Heart right ventricle (tissue), 16 donors: ENCODE measurements around the gene FLACC1. TPM values are rescaled to one million over a fixed set of nuclear protein-coding genes. Genes with fewer than 3 reads are reported as not detected.

Source experiments
- ATAC-seq, 8 donors: fragments of 200-7000 bp; cut with Tn5 transposase; one replicate each; pipeline ENCODE4 v1.9.1; 2020; ENCODE audit warnings: mild to moderate bottlenecking in 8 of 8, moderate library complexity in 8 of 8, moderate number of reproducible peaks in 1 of 8
- DNase-seq, 2 donors: peaks; one replicate each; pipeline ENCODE4 v3.0.0-alpha.2; 2020
- H3K27ac ChIP-seq, 10 donors: fragments of 200-600 bp; sonication (generic) in 2 of 10; one replicate each; pipeline versions ENCODE4 v1.5.0 to v1.8.0; 2020 to 2022; ENCODE audit warnings: mild to moderate bottlenecking in 3 of 10
- H3K27me3 ChIP-seq, 7 donors: fragments of 200-600 bp; one replicate each; pipeline ENCODE4 v1.8.0; 2021 to 2022; ENCODE audit warnings: mild to moderate bottlenecking in 2 of 7
- H3K36me3 ChIP-seq, 9 donors: fragments of 200-600 bp; sonication (generic) in 1 of 9; one replicate each; pipeline versions ENCODE4 v1.5.0 to v1.8.0; 2020 to 2022; ENCODE audit warnings: mild to moderate bottlenecking in 2 of 9
- H3K4me1 ChIP-seq, 9 donors: fragments of 200-600 bp; sonication (generic) in 1 of 9; one replicate each; pipeline versions ENCODE4 v1.5.0 to v1.8.0; 2020 to 2022; ENCODE audit warnings: mild to moderate bottlenecking in 4 of 9
- H3K4me3 ChIP-seq, 10 donors: fragments of 200-600 bp; sonication (generic) in 2 of 10; one replicate each; pipeline versions ENCODE4 v1.5.0 to v1.8.0; 2020 to 2022; ENCODE audit warnings: mild to moderate bottlenecking in 7 of 10, moderate library complexity in 2 of 10
- H3K9me3 ChIP-seq, 11 donors: fragments of 200-600 bp in 10 of 11; sonication (generic) in 2 of 11; one replicate each; pipeline versions ENCODE4 v1.5.0 to v1.8.0; 2013 to 2022; ENCODE audit warnings: mild to moderate bottlenecking in 2 of 11, control low read depth in 1 of 11, moderate library complexity in 1 of 11
- WGBS, 2 donors: extraction: QIAGEN DNeasy Blood & Tissue Kit; methylation state at CpG; one replicate each; pipeline ENCODE4 v1.1.7; 2013; ENCODE audit warnings: inconsistent platforms in 1 of 2; 5-methylcytosine and 5-hydroxymethylcytosine counted together
- intact Hi-C, 10 donors: fragments of 100-400 bp; cut with DNase I; formaldehyde crosslinking; loops; one replicate each; pipeline versions ENCODE4 v1.11.1 to v1.14.2; 2022
- polyA plus RNA-seq, 2 donors: library from polyadenylated mRNA; stranded (reverse); fragments of 200-250 nt; gene quantifications; one replicate each; pipeline ENCODE4 v1.2.3, GENCODE V29; 2013
- total RNA-seq, 10 donors: library from RNA; stranded (reverse); fragmentation: NEBNext Ultra II Directional in 3 of 10; extraction: Animal tissue kit (Norgen Biotek cat#: 25700) in 3 of 10; gene quantifications; one replicate each; pipeline versions ENCODE4 v1.2.1 to v1.2.4, GENCODE V29; 2021 to 2023
- TF ChIP-seq, protein P1 (sequence below), 9 donors: fragments of 200-600 bp; sonication (generic) in 2 of 9; IDR thresholded peaks; one replicate each; pipeline versions ENCODE4 v1.5.0 to v1.8.0; 2021 to 2022; ENCODE audit warnings: antibody characterized with exemption in 9 of 9, mild to moderate bottlenecking in 5 of 9, moderate library complexity in 1 of 9
- donor health status: Arrhythmogenic right ventricular cardiomyopathy.
- donor health status: ischemic (EF 13 %, LVEDD 7.1; RV severe dilation, severe dysfunction).
- donor health status: healthy with polysubstance abuse.
- donor health status: DM: no; HTN: yes; CAD: no.
- donor health status: DM: no; HTN: no; CAD: no.
- donor health status: ischemic (EF 25% LVEDD 6.9; RV normal size, moderate dysfunction).
- donor health status: ischemic (EF 25% LVEDD 5.7; RV mildly dilated, moderate dysfunction).
- donor health status: healthy.
- donor health status: DM: yes; HTN: yes; CAD: no.
- donor health status: Ischemic cardiomyopathy.
- donor health status: ischemic (EF 35%, LVEDD 5.7; RV mildly dilated, moderate dysfunction).
- donor health status: nonischemic (EF 11% LVEDD 7.7; RV severe dilation, severe dysfunction).
- donor health status: DM: yes; HTN: yes; CAD: no.
- donor health status: PGD.
- donor health status: ischemic (EF 29% LVEDD 5.4; RV normal size, mild dysfunction).
- donor health status: nonischemic (EF 23%, LVEDD 6.1; RV moderate dilation, normal function).

Gene FLACC1
- total and polyA plus RNA-seq, 12 donors = 0.88 to 15.9 (median 7.3) TPM

DNA sequence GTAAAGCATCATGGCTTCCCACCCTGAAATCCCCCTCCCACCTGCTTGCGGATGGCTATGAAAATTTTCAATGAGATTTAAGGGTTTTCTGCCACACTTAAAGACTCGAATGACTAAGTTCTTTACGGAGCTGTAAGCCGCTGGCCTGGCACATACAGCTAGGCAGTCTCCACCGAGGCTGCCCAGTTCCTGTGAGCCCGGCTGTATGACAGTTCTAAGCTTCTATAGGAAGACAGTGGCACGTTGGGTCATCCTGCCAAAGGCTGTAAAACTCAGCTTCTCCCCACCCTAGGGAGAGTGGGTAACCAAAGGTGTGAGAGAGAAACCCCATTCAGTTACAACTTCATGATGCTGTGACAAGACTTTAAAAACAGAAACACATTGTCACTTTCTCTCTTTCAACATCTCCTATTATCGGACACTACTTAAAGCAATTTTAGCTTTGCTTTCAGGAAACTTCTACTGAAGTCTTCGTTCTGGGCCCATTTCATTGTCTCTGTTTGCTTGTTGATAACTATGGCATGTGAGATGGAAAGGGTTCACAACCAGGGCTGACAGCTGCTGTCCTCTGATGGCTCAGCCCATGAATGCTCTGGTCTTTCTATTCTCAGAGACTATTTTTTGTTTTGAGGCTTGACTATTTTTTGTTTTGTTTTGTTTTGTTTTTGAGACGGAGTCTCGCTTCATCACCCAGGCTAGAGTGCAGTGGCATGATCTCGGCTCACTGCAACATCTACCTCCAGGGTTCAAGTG lies 89.7 kb downstream of the FLACC1 start:
- no peak for DNase-seq
- H3K27ac ChIP-seq = no peak overlapping the region
- WGBS, 2 donors = 90 to 93% methylated on average over 12 of the region's 12 CpGs
- no peak for ATAC-seq
- peaks cover 0 to 62% (median 0%) of the 10 kb centered on the region in 9 donors for H3K36me3 ChIP-seq
- H3K27me3 ChIP-seq = no peaks in the 10 kb centered on the region
- H3K9me3 ChIP-seq = no peaks in the 10 kb centered on the region
- intact Hi-C loops = no loop called here
- no peak overlapping the region for H3K4me3 ChIP-seq
- H3K4me1 ChIP-seq = peaks cover 0 to 31% (median 10%) of the 10 kb centered on the region in 9 donors
- TF ChIP-seq, protein P1, sequence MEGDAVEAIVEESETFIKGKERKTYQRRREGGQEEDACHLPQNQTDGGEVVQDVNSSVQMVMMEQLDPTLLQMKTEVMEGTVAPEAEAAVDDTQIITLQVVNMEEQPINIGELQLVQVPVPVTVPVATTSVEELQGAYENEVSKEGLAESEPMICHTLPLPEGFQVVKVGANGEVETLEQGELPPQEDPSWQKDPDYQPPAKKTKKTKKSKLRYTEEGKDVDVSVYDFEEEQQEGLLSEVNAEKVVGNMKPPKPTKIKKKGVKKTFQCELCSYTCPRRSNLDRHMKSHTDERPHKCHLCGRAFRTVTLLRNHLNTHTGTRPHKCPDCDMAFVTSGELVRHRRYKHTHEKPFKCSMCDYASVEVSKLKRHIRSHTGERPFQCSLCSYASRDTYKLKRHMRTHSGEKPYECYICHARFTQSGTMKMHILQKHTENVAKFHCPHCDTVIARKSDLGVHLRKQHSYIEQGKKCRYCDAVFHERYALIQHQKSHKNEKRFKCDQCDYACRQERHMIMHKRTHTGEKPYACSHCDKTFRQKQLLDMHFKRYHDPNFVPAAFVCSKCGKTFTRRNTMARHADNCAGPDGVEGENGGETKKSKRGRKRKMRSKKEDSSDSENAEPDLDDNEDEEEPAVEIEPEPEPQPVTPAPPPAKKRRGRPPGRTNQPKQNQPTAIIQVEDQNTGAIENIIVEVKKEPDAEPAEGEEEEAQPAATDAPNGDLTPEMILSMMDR (IDR thresholded peaks at IDR 0.05) = no peak

- no peak overlapping the region for H3K27ac ChIP-seq
- peaks cover 0 to 36% (median 10%) of the 10 kb centered on the region in 9 donors for H3K4me1 ChIP-seq
- DNase-seq = no peak
- TF ChIP-seq, protein P1 (IDR thresholded peaks at IDR 0.05) = no peak
- H3K9me3 ChIP-seq = no peaks in the 10 kb centered on the region
- 78 to 80% methylated on average over 2 of the region's 2 CpGs for WGBS, 2 donors
- intact Hi-C loops = no loop called here
- H3K36me3 ChIP-seq = peaks cover 0 to 54% (median 0%) of the 10 kb centered on the region in 9 donors
- no peak overlapping the region for H3K4me3 ChIP-seq
- no peaks in the 10 kb centered on the region for H3K27me3 ChIP-seq
- no peak for ATAC-seq
These were observed 90.5 kb downstream of the FLACC1 start for GRCh38 chr2:201266629-201267028.

- DNase-seq (peak in 1 of 2 donors; percentile 8), ATAC-seq (peak in 5 of 8 donors; percentile 38 to 90 (median 68))
- Histone ChIP-seq H3K27ac (peak overlapping the region in 1 of 10 donors; percentile 5), H3K27me3 (no peaks in the 10 kb centered on the region), H3K4me1 (peaks cover 0 to 52% (median 12%) of the 10 kb centered on the region in 9 donors), H3K4me3 (no peak overlapping the region), H3K9me3 (no peaks in the 10 kb centered on the region), H3K36me3 (peaks cover 0 to 34% (median 0%) of the 10 kb centered on the region in 9 donors)
- TF ChIP-seq, protein P1 (IDR thresholded peaks at IDR 0.05) = no peak
- intact Hi-C loops = no loop called here
- 86 to 87% methylated on average over 7 of the region's 7 CpGs for WGBS, 2 donors
These were observed 92.5 kb downstream of the FLACC1 start for GRCh38 chr2:201264472-201265173.

DNA sequence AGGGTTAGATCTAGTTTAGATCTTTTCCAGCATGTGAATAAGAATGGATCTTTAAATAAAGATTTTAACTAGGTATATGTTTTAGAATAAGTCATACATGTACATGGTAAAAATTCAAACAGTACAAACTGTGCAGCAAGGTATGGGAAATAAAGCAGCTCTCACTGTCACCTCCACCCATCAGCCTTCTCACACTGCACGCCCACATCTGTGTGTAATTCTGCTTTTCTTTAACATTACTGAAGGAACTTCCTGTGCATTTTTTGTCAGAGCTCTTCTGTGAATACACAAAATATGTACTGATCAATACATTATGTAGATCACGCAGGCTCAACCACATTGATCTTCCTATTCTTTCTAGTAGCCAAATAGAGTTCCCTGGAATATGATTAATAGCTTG lies 93.4 kb downstream of the FLACC1 start:
- peaks cover 0 to 25% (median 0%) of the 10 kb centered on the region in 9 donors for H3K36me3 ChIP-seq
- no peak overlapping the region for H3K4me3 ChIP-seq
- no peaks in the 10 kb centered on the region for H3K9me3 ChIP-seq
- H3K27me3 ChIP-seq = no peaks in the 10 kb centered on the region
- ATAC-seq = no peak
- intact Hi-C loops = no loop called here
- DNase-seq = no peak
- TF ChIP-seq, protein P1 (IDR thresholded peaks at IDR 0.05) = no peak
- H3K27ac ChIP-seq = peak overlapping the region in 1 of 10 donors; percentile 5
- peaks cover 0 to 61% (median 20%) of the 10 kb centered on the region in 9 donors for H3K4me1 ChIP-seq
- 88 to 93% methylated on average over 2 of the region's 2 CpGs for WGBS, 2 donors
